Smooth muscle cell (in vitro differentiated cells): ENCODE data around the gene NKD2. TPM values are rescaled to one million over a fixed set of nuclear protein-coding genes. Genes with fewer than 3 reads are reported as not detected.

Experiments used
- DNase-seq: peaks from one replicate; lab custom pipeline; 2025; ENCODE audit not compliant: unreplicated experiment; lab: John Stamatoyannopoulos, UW
- H2AFZ ChIP-seq: fragments of 200-600 bp; sonication (generic); 2 replicates; pipeline ENCODE4 v1.6.0; 2016; ENCODE audit warnings: antibody characterized with exemption, low read depth, mild to moderate bottlenecking
- H3F3A ChIP-seq: fragments of 200-600 bp; sonication (generic); 2 replicates; pipeline ENCODE4 v1.6.0; 2017; ENCODE audit warnings: antibody characterized with exemption, low read depth
- H3K27ac ChIP-seq: fragments of 200-600 bp; sonication (generic); 2 replicates; pipeline ENCODE4 v1.5.1; 2016; ENCODE audit warnings: low read depth, mild to moderate bottlenecking
- H3K27me3 ChIP-seq: fragments of 200-600 bp; sonication (generic); 2 replicates; pipeline ENCODE4 v1.6.1; 2016; ENCODE audit warnings: low read depth, mild to moderate bottlenecking
- H3K36me3 ChIP-seq: fragments of 200-600 bp; sonication (generic); 2 replicates; pipeline ENCODE4 v1.5.1; 2016; ENCODE audit warnings: low read depth
- H3K4me1 ChIP-seq: fragments of 200-600 bp; sonication (generic); 2 replicates; pipeline ENCODE4 v1.5.1; 2016; ENCODE audit warnings: low read depth
- H3K4me2 ChIP-seq: fragments of 200-600 bp; sonication (generic); 2 replicates; pipeline ENCODE4 v1.6.0; 2016; ENCODE audit warnings: mild to moderate bottlenecking
- H3K4me3 ChIP-seq: fragments of 200-600 bp; sonication (generic); 2 replicates; pipeline ENCODE4 v1.5.1; 2016; ENCODE audit warnings: mild to moderate bottlenecking
- H3K79me2 ChIP-seq: fragments of 200-600 bp; sonication (generic); 2 replicates; pipeline ENCODE4 v1.6.0; 2016; ENCODE audit warnings: low read depth, mild to moderate bottlenecking
- H3K9ac ChIP-seq: fragments of 200-600 bp; sonication (generic); 2 replicates; pipeline ENCODE4 v1.6.0; 2016; ENCODE audit warnings: low read depth
- H3K9me3 ChIP-seq: fragments of 200-600 bp; sonication (generic); replicated peaks from 2 replicates; pipeline ENCODE4 v1.5.1; 2016; ENCODE audit warnings: low read depth
- H4K20me1 ChIP-seq: fragments of 200-600 bp; sonication (generic); 2 replicates; pipeline ENCODE4 v1.6.0; 2016; ENCODE audit warnings: low read depth
- CTCF ChIP-seq: fragments of 200-600 bp; sonication (generic); IDR thresholded peaks from 2 replicates; pipeline ENCODE4 v1.5.1; 2017; ENCODE audit warnings: borderline replicate concordance, mild to moderate bottlenecking, antibody characterized with exemption; ENCODE audit not compliant: insufficient read depth, poor library complexity, severe bottlenecking
- WGBS: methylation state at CpG from one replicate; pipeline ENCODE4 v1.1.7; 2016; ENCODE audit warnings: low lambda C conversion rate; 5-methylcytosine and 5-hydroxymethylcytosine counted together
- polyA plus RNA-seq: library from polyadenylated mRNA; unstranded; fragments of >200 nt; fragmentation: Nextera tagmentation; extraction: Ambion mirVana; gene quantifications from 2 replicates; pipeline ENCODE4 v1.2.1, GENCODE V29; 2016
- total RNA-seq: library from RNA; depleted of rRNA; stranded (reverse); fragments of >200 nt; gene quantifications from 2 replicates; pipeline ENCODE4 v1.2.3, GENCODE V29; 2014

The NKD2 gene
- total and polyA plus RNA-seq, 2 experiments from 2014 or later, result 32.5 to 122 TPM

- no peaks in the 10 kb centered on the region for H4K20me1 ChIP-seq
- no peaks in the 10 kb centered on the region for H3K36me3 ChIP-seq
- no peaks in the 10 kb centered on the region for H3K27me3 ChIP-seq
- H3K4me1 ChIP-seq, result no peaks in the 10 kb centered on the region
- peaks cover 11% of the 10 kb centered on the region for H3F3A ChIP-seq
- 95% methylated on average over 7 of the region's 7 CpGs for WGBS
- no peaks in the 10 kb centered on the region for H3K9me3 ChIP-seq
- DNase-seq, result no peak
- H3K79me2 ChIP-seq, result no peaks in the 10 kb centered on the region
- TF ChIP-seq CTCF, result no peak
- H3K4me3 ChIP-seq, result no peak overlapping the region
- H3K4me2 ChIP-seq, result no peak overlapping the region
- H3K27ac ChIP-seq, result no peak overlapping the region
- no peak overlapping the region for H3K9ac ChIP-seq
- no peak overlapping the region for H2AFZ ChIP-seq
Observed at GRCh38 chr5:1043327-1043726, 34.7 kb downstream of the NKD2 start.

GRCh38 chr5:1044117-1044516, 35.5 kb downstream of the NKD2 start:
- DNase-seq, result no peak
- Histone ChIP-seq H3K27me3 (no peaks in the 10 kb centered on the region), H3K79me2 (no peaks in the 10 kb centered on the region), H2AFZ (no peak overlapping the region), H3K9ac (no peak overlapping the region), H3K9me3 (no peaks in the 10 kb centered on the region), H3K4me1 (no peaks in the 10 kb centered on the region), H3K27ac (no peak overlapping the region), H3K36me3 (no peaks in the 10 kb centered on the region), H3F3A (peaks cover 11% of the 10 kb centered on the region), H3K4me3 (no peak overlapping the region), H4K20me1 (no peaks in the 10 kb centered on the region), H3K4me2 (no peak overlapping the region)
- 96% methylated on average over 5 of the region's 5 CpGs for WGBS
- TF ChIP-seq CTCF, result no peak

- H3K36me3 ChIP-seq, result no peaks in the 10 kb centered on the region
- DNase-seq, result no peak
- no peak overlapping the region for H3K9ac ChIP-seq
- no peak overlapping the region for H3K4me2 ChIP-seq
- no peaks in the 10 kb centered on the region for H3K27me3 ChIP-seq
- no peak overlapping the region for H3K27ac ChIP-seq
- H3K9me3 ChIP-seq, result no peaks in the 10 kb centered on the region
- no peaks in the 10 kb centered on the region for H3K79me2 ChIP-seq
- H3K4me1 ChIP-seq, result no peaks in the 10 kb centered on the region
- 98% methylated on average over 9 of the region's 9 CpGs for WGBS
- no peak overlapping the region for H3K4me3 ChIP-seq
- peaks cover 11% of the 10 kb centered on the region for H3F3A ChIP-seq
- no peak for TF ChIP-seq CTCF
- no peaks in the 10 kb centered on the region for H4K20me1 ChIP-seq
- H2AFZ ChIP-seq, result no peak overlapping the region
Observed at GRCh38 chr5:1045960-1046560, 37.5 kb downstream of the NKD2 start.

- H3K79me2 ChIP-seq, result no peaks in the 10 kb centered on the region
- no peak for DNase-seq
- H3K4me2 ChIP-seq, result no peak overlapping the region
- no peaks in the 10 kb centered on the region for H4K20me1 ChIP-seq
- H2AFZ ChIP-seq, result no peak overlapping the region
- H3K9me3 ChIP-seq, result no peaks in the 10 kb centered on the region
- peaks cover 11% of the 10 kb centered on the region for H3F3A ChIP-seq
- H3K27me3 ChIP-seq, result no peaks in the 10 kb centered on the region
- no peak for TF ChIP-seq CTCF
- WGBS, result 96% methylated on average over 10 of the region's 11 CpGs
- H3K4me1 ChIP-seq, result no peaks in the 10 kb centered on the region
- no peak overlapping the region for H3K9ac ChIP-seq
- H3K36me3 ChIP-seq, result no peaks in the 10 kb centered on the region
- no peak overlapping the region for H3K27ac ChIP-seq
- H3K4me3 ChIP-seq, result no peak overlapping the region
Observed at GRCh38 chr5:1047332-1047965, 38.8 kb downstream of the NKD2 start.
